WTC11 (cell line): ENCODE results near the gene CRYGC. TPM values are rescaled to one million over a fixed set of nuclear protein-coding genes. Genes with fewer than 3 reads are reported as not detected.

Source experiments
- ATAC-seq: fragments of 200-7000 bp; cut with Tn5 transposase; 2 replicates; pipeline ENCODE4 v1.10.0; 2021; ENCODE audit warnings: mild to moderate bottlenecking, moderate library complexity
- CTCF ChIA-PET: fragments of 300-600 bp; sonication (Branson Sonifier 250); formaldehyde crosslinking; loops from one replicate; lab custom pipeline; 2021; ENCODE audit warnings: antibody characterized with exemption; lab: Charles Lee
- POLR2A ChIA-PET: fragments of 350-600 bp; sonication (Branson Sonifier 250); formaldehyde crosslinking; loops from one replicate; lab custom pipeline; 2021; ENCODE audit warnings: antibody characterized with exemption; lab: Charles Lee
- DNase-seq: peaks from one replicate; pipeline ENCODE4 v3.0.0; 2021; ENCODE audit warnings: low spot score
- H3K27ac Mint-ChIP-seq: 2 replicates; pipeline ENCODE4 v1.8.0; 2021; ENCODE audit warnings: mixed read lengths
- H3K27me3 Mint-ChIP-seq: 2 replicates; pipeline ENCODE4 v1.8.0; 2021; ENCODE audit warnings: low read depth, mild to moderate bottlenecking, moderate library complexity, mixed read lengths
- H3K36me3 Mint-ChIP-seq: 2 replicates; pipeline ENCODE4 v1.8.0; 2021; ENCODE audit warnings: mixed read lengths
- H3K4me1 Mint-ChIP-seq: 2 replicates; pipeline ENCODE4 v1.8.0; 2022; ENCODE audit warnings: mixed read lengths
- H3K4me3 Mint-ChIP-seq: 2 replicates; pipeline ENCODE4 v1.8.0; 2021; ENCODE audit warnings: mild to moderate bottlenecking, moderate library complexity, mixed read lengths
- H3K9me3 Mint-ChIP-seq: 2 replicates; pipeline ENCODE4 v1.8.0; 2021; ENCODE audit warnings: mixed read lengths
- ATF1 ChIP-seq: sonication (generic); formaldehyde crosslinking; IDR thresholded peaks from 2 replicates; pipeline ENCODE4 v1.8.1; 2023; ENCODE audit warnings: mild to moderate bottlenecking, moderate library complexity, missing genetic modification reagents
- ATF2 ChIP-seq: sonication (generic); formaldehyde crosslinking; IDR thresholded peaks from 2 replicates; pipeline ENCODE4 v1.8.1; 2022; ENCODE audit warnings: low read depth, missing genetic modification reagents, borderline replicate concordance
- ETV6 ChIP-seq: sonication (generic); formaldehyde crosslinking; IDR thresholded peaks from 2 replicates; pipeline ENCODE4 v1.8.1; 2022; ENCODE audit warnings: mild to moderate bottlenecking, missing genetic modification reagents
- FOXP1 ChIP-seq: sonication (generic); formaldehyde crosslinking; IDR thresholded peaks from 2 replicates; pipeline ENCODE4 v1.8.0; 2022; ENCODE audit warnings: missing genetic modification reagents, mild to moderate bottlenecking, moderate library complexity, borderline replicate concordance
- GABPB1 ChIP-seq: sonication (generic); formaldehyde crosslinking; IDR thresholded peaks from 2 replicates; pipeline ENCODE4 v1.8.1; 2023; ENCODE audit warnings: mild to moderate bottlenecking, missing genetic modification reagents
- KAT7 ChIP-seq: sonication (generic); formaldehyde crosslinking; IDR thresholded peaks from 2 replicates; pipeline ENCODE4 v1.8.1; 2023; ENCODE audit warnings: missing genetic modification reagents, mild to moderate bottlenecking, borderline replicate concordance
- NFE2L1 ChIP-seq: sonication (generic); formaldehyde crosslinking; IDR thresholded peaks from 2 replicates; pipeline ENCODE4 v1.8.1; 2023; ENCODE audit warnings: missing genetic modification reagents
- NFYB ChIP-seq: sonication (generic); formaldehyde crosslinking; conservative IDR thresholded peaks from 2 replicates; pipeline ENCODE4 v1.8.0; 2022; ENCODE audit warnings: low read depth, missing genetic modification reagents
- PRRX2 ChIP-seq: fragments of 250-450 bp; sonication (Bioruptor Pico); IDR thresholded peaks from 2 replicates; pipeline ENCODE4 v1.8.0; 2021; ENCODE audit warnings: mild to moderate bottlenecking
- SP1 ChIP-seq: sonication (generic); formaldehyde crosslinking; conservative IDR thresholded peaks from 2 replicates; pipeline ENCODE4 v1.8.1; 2022; ENCODE audit warnings: missing genetic modification reagents
- ZNF121 ChIP-seq: sonication (generic); formaldehyde crosslinking; IDR thresholded peaks from 2 replicates; pipeline ENCODE4 v1.8.0; 2023; ENCODE audit warnings: missing genetic modification reagents
- ZNF396 ChIP-seq: fragments of 250-450 bp; sonication (Bioruptor Pico); IDR thresholded peaks from 2 replicates; pipeline ENCODE4 v1.8.0; 2021; ENCODE audit warnings: mild to moderate bottlenecking, moderate library complexity, borderline replicate concordance
- ZNF416 ChIP-seq: fragments of 250-450 bp; sonication (Bioruptor Pico); IDR thresholded peaks from 2 replicates; pipeline ENCODE4 v1.9.0; 2021; ENCODE audit warnings: mild to moderate bottlenecking, inconsistent platforms
- ZNF671 ChIP-seq: fragments of 250-450 bp; sonication (Bioruptor Pico); IDR thresholded peaks from 2 replicates; pipeline ENCODE4 v1.8.0; 2021; ENCODE audit warnings: mild to moderate bottlenecking
- total RNA-seq: library from RNA; stranded (reverse); gene quantifications from 3 replicates; pipeline ENCODE4 v1.2.3, GENCODE V29; 2021
- TF ChIP-seq, protein P1 (sequence below): sonication (generic); formaldehyde crosslinking; IDR thresholded peaks from 2 replicates; pipeline ENCODE4 v1.8.1; 2022; ENCODE audit warnings: low read depth, mild to moderate bottlenecking, moderate library complexity, missing genetic modification reagents, borderline replicate concordance
- TF ChIP-seq, protein P2 (sequence below): sonication (generic); formaldehyde crosslinking; IDR thresholded peaks from 2 replicates; pipeline ENCODE4 v1.8.1; 2023; ENCODE audit warnings: mild to moderate bottlenecking, moderate library complexity, missing genetic modification reagents
- TF ChIP-seq, protein P3 (sequence below): sonication (generic); formaldehyde crosslinking; IDR thresholded peaks from 2 replicates; pipeline ENCODE4 v1.8.1; 2023; ENCODE audit warnings: mild to moderate bottlenecking, missing genetic modification reagents
- TF ChIP-seq, protein P4 (sequence below): sonication (generic); formaldehyde crosslinking; IDR thresholded peaks from 2 replicates; pipeline ENCODE4 v1.8.0; 2022; ENCODE audit warnings: mild to moderate bottlenecking, missing genetic modification reagents

The CRYGC gene
- total RNA-seq, 1 experiment from 2014 or later: not detected

DNA sequence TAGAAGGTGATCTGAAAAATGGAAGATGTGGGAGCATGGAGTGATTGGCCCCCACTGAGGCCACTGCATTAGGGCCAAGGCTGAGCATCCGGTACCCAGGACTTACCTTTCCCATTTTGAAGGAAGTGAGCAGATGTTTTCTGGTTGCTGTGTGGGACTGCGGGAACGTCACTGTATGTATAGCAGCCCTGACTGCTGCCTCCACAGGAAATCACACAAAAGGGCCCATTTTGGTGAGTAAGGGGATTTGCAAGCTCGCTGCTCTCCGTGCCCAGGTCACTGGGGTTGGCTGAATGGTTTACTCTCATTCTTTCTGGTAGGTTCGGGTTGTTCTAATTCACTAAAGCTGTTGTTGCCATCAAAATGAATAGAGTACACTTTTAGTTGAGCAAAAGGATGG, 16.4 kb upstream of the CRYGC start, which contains the start of gene CRYGB:
CRYGB (minus strand) TSS at position 153 of the 400 bp plus-strand sequence; CDS start at position 115, 38 bp downstream.
- TF ChIP-seq ATF1 (CRISPR knock-in tag): no peak
- Mint-ChIP-seq H3K27me3 (no peaks in the 10 kb centered on the region; the same call in 1 of the 2 replicates), H3K36me3 (peaks cover 2% of the 10 kb centered on the region; the same call in 1 of the 2 replicates), H3K4me1 (peaks cover 43% of the 10 kb centered on the region), H3K27ac (peak within 1 kb of the TSS; percentile 75), H3K4me3 (no peak within 1 kb of the TSS), H3K9me3 (peaks cover 12% of the 10 kb centered on the region)
- CTCF ChIA-PET: interaction anchor here (1.6 to 2.4 kb wide), 2 partner anchors 44 to 380 kb away, joined by 4 to 15 read pairs; no protein-coding TSS in a partner anchor
- ATAC-seq (peak; percentile 25), DNase-seq (no peak)
- POLR2A ChIA-PET: no interaction called here

DNA sequence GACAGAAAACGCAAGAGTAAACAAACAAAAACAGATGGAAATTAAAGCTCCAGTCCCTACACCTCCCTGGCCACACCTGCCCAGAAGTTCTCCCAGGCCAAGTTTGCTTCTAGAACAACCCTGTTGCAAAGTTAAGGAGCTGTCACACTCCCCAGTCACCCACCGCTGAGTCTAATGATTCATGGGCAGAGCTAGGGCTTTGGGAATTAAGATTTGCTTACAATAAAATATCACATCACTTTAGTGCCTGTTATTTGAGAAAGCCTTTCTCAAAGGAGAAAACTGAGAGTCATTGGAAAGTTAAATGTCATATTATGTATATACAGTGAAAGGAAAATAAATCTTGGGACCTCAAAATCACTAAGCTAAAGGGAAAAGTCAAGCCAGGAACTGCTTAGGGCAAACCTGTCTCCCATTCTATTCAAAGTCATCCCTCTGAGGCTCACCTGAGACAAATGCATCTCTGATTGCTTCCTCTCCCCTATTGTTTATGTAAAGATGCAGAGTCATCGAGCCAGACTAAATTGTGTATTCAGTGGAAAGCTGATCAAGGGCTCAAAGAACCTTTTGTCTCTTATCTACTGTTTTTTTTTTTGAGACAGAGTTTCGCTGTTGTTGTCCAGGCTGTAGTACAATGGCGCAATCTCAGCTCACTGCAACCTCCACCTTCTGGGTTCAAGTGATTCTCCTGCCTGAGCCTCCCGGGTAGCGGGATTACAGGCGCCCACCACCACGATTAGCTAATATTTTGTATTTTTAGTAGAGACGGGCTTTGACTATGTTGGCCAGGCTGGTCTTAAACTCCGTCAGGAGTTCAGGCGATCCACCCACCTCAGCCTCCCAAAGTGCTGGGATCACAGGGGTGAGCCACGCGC, 13.5 kb upstream of the CRYGC start:
- Mint-ChIP-seq H3K4me1 (peaks cover 37% of the 10 kb centered on the region), H3K27ac (peak overlapping the region; percentile 90), H3K9me3 (peaks cover 21% of the 10 kb centered on the region), H3K4me3 (no peak overlapping the region), H3K36me3 (peaks cover 18% of the 10 kb centered on the region), H3K27me3 (no peaks in the 10 kb centered on the region; the same call in 1 of the 2 replicates)
- peak; percentile 68 for ATAC-seq
- no peak for DNase-seq
- no peak for TF ChIP-seq PRRX2
- TF ChIP-seq ATF1 (CRISPR knock-in tag): no peak
- peak; percentile 45; the same call in 1 of the 2 replicates for TF ChIP-seq GABPB1 (CRISPR knock-in tag)
- TF ChIP-seq ZNF396 (CRISPR knock-in tag): no peak
- TF ChIP-seq, protein P1, sequence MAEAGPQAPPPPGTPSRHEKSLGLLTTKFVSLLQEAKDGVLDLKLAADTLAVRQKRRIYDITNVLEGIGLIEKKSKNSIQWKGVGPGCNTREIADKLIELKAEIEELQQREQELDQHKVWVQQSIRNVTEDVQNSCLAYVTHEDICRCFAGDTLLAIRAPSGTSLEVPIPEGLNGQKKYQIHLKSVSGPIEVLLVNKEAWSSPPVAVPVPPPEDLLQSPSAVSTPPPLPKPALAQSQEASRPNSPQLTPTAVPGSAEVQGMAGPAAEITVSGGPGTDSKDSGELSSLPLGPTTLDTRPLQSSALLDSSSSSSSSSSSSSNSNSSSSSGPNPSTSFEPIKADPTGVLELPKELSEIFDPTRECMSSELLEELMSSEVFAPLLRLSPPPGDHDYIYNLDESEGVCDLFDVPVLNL (CRISPR knock-in tag): no peak
- TF ChIP-seq NFE2L1 (CRISPR knock-in tag): peak; percentile 52
- TF ChIP-seq ETV6 (CRISPR knock-in tag): no peak
- TF ChIP-seq, protein P2, sequence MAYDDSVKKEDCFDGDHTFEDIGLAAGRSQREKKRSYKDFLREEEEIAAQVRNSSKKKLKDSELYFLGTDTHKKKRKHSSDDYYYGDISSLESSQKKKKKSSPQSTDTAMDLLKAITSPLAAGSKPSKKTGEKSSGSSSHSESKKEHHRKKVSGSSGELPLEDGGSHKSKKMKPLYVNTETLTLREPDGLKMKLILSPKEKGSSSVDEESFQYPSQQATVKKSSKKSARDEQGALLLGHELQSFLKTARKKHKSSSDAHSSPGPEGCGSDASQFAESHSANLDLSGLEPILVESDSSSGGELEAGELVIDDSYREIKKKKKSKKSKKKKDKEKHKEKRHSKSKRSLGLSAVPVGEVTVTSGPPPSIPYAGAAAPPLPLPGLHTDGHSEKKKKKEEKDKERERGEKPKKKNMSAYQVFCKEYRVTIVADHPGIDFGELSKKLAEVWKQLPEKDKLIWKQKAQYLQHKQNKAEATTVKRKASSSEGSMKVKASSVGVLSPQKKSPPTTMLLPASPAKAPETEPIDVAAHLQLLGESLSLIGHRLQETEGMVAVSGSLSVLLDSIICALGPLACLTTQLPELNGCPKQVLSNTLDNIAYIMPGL (CRISPR knock-in tag): no peak
- TF ChIP-seq SP1 (CRISPR knock-in tag): no peak
- no peak for TF ChIP-seq KAT7 (CRISPR knock-in tag)
- TF ChIP-seq, protein P3, sequence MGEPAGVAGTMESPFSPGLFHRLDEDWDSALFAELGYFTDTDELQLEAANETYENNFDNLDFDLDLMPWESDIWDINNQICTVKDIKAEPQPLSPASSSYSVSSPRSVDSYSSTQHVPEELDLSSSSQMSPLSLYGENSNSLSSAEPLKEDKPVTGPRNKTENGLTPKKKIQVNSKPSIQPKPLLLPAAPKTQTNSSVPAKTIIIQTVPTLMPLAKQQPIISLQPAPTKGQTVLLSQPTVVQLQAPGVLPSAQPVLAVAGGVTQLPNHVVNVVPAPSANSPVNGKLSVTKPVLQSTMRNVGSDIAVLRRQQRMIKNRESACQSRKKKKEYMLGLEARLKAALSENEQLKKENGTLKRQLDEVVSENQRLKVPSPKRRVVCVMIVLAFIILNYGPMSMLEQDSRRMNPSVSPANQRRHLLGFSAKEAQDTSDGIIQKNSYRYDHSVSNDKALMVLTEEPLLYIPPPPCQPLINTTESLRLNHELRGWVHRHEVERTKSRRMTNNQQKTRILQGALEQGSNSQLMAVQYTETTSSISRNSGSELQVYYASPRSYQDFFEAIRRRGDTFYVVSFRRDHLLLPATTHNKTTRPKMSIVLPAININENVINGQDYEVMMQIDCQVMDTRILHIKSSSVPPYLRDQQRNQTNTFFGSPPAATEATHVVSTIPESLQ (CRISPR knock-in tag): no peak
- ChIA-PET CTCF (interaction anchor here (0.7 to 2.7 kb wide), 6 partner anchors 19 to 111 kb away, joined by 3 to 12 read pairs (median 5); partner anchors contain the start of genes CRYGD and IDH1), POLR2A (interaction anchor here (0.6 kb wide), 1 partner anchor 25 kb away, joined by 6 read pairs; no protein-coding TSS in a partner anchor)

DNA sequence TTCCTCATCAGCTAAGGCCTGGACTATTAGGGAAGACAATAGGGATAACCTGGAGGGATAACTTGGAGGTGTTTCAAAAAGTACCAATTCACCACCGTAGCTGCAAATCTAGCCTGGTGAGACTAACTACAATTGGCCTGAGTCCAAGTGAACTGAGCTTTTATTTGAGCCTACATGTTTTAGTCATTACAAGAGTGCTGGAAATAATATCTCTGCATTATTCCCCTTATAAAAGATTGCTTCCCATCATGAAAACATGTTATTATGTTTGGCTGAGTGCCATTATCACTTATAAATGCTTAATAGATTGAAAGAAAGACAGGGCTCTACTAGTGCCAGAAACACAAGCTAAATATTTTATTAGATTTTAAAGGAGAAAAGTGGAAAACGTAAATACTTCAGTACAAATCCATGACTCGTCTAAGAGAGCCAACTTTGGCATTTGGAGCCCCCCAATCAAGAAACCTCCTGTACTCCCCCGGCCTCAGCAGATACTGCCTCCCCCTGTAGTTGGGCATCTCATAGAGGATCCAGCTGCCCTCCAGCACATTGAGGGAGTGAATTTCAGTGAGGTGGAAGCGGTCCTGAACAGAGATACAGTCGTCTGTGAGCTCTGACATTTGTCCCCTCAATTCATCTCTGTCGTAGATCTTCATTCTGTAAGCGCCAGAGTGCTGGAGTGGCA, 12.8 kb upstream of the CRYGC start:
- ChIA-PET POLR2A (no interaction called here), CTCF (interaction anchor here (0.7 to 2.7 kb wide), 5 partner anchors 18 to 112 kb away, joined by 3 to 12 read pairs (median 6); partner anchors contain the start of genes CRYGD and IDH1)
- H3K27ac Mint-ChIP-seq: peak overlapping the region; percentile 90
- H3K4me1 Mint-ChIP-seq: peaks cover 31% of the 10 kb centered on the region
- peaks cover 26% of the 10 kb centered on the region for H3K36me3 Mint-ChIP-seq
- peaks cover 3% of the 10 kb centered on the region; the same call in 1 of the 2 replicates for H3K27me3 Mint-ChIP-seq
- no peak for DNase-seq
- peaks cover 28% of the 10 kb centered on the region for H3K9me3 Mint-ChIP-seq
- ATAC-seq: no peak; the same call in 1 of the 2 replicates
- H3K4me3 Mint-ChIP-seq: no peak overlapping the region; the same call in 1 of the 2 replicates
- TF ChIP-seq, protein P3 (CRISPR knock-in tag): no peak
- TF ChIP-seq ATF2 (CRISPR knock-in tag) (no peak), ZNF671 (no peak), FOXP1 (no peak), ZNF416 (CRISPR knock-in tag) (no peak), ZNF121 (no peak), NFYB (CRISPR knock-in tag) (no peak)
- TF ChIP-seq, protein P4, sequence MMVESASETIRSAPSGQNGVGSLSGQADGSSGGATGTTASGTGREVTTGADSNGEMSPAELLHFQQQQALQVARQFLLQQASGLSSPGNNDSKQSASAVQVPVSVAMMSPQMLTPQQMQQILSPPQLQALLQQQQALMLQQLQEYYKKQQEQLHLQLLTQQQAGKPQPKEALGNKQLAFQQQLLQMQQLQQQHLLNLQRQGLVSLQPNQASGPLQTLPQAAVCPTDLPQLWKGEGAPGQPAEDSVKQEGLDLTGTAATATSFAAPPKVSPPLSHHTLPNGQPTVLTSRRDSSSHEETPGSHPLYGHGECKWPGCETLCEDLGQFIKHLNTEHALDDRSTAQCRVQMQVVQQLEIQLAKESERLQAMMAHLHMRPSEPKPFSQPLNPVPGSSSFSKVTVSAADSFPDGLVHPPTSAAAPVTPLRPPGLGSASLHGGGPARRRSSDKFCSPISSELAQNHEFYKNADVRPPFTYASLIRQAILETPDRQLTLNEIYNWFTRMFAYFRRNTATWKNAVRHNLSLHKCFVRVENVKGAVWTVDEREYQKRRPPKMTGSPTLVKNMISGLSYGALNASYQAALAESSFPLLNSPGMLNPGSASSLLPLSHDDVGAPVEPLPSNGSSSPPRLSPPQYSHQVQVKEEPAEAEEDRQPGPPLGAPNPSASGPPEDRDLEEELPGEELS (CRISPR knock-in tag): no peak
